T1000 (cell line): ENCODE data around the gene VPS18.

Experiments
- DNase-seq: peaks from one replicate; lab custom pipeline; 2025; ENCODE audit warnings: mixed read lengths; lab: John Stamatoyannopoulos, UW

The VPS18 gene

DNA sequence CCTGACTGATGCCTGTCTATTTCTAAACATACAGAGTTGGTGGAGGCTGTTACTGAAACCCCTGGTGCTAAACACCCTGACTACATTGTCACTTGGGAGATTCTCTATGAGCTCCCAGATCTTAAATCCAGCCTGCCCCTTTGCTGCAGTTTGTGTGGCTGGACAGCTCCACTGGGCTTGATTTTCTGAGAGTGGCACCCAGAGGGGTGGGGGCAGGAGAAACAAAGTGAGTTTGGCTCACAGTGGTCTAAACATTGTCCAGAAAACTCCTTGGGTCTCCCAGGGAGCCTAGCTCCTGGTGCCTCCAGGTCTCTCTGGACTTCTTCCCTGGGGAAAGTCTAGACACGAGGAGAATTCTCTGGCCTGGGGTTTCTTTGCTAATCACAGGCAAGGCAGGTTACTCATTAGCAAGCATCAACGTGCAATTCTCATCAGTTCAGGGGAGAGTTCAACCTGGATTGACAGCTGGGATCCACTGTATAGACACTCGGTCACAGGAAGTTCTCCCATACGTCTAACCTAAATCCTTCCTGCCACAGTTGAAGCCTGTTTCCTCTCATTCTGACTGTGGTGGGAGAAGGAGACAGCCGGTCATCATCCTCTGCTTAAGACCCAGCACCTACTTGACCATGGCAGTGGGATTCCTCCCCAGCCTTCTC, 27.8 kb downstream of the VPS18 start:
- no peak for DNase-seq

DNA sequence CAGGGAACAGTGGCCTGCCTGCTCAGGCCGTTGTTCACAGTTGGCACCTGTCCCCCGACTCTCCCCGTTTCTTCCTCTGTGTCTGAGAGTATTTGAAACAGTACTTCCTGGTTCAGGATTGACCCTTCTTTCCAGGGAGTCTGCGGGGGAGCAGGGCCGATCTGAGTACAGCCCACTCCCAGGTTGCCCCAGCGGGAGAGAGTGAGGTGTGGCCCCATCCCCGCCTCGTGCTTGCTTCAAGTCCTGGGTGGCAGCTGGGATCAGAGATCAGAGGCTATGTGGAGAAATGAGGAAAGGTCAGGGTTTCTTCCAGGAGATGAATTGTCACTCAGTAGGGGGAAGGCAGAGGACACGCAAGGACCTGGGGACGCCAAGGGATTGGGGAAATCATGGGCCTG, 28.4 kb downstream of the VPS18 start:
- DNase-seq = no peak

DNA sequence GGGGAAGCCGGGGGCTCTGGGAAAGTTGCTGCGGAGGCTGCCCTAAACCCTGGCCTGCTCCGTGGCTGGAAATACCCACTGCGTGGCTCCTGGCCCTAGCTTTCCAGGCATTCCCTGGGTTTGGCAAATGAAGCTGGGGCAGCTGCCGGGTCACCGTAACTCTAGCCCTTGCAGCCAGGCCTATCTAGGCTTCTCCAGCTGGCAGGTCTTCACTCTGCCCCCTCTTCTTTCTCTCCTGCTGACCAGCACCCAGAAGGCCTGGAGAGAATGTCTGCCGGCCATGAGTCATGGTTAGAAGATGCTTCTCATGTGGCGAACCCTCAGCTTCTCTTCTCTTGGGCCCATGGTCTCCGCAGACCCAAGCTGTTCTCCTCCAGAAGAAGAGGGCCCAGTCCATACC, 29.3 kb downstream of the VPS18 start:
- DNase-seq = no peak

DNA sequence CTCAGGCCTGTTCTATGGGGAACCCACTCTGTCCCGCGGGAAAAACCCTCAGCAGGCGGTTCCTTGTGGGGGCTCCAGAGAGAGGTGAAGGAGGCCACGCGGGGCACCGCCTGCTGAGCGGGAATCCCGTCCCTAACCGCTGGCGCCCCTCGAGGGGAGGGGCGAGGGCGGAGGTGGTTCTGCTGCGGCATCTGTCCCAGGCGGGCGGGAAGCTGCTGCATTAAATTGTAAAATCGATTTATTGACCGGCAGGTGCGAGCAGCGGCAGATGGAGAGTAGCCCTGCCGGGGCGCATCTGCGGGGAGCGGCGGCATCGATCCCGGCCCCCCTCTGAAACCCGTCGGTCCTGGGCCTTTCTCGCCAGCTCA, 31.2 kb downstream of the VPS18 start:
- DNase-seq = no peak

DNA sequence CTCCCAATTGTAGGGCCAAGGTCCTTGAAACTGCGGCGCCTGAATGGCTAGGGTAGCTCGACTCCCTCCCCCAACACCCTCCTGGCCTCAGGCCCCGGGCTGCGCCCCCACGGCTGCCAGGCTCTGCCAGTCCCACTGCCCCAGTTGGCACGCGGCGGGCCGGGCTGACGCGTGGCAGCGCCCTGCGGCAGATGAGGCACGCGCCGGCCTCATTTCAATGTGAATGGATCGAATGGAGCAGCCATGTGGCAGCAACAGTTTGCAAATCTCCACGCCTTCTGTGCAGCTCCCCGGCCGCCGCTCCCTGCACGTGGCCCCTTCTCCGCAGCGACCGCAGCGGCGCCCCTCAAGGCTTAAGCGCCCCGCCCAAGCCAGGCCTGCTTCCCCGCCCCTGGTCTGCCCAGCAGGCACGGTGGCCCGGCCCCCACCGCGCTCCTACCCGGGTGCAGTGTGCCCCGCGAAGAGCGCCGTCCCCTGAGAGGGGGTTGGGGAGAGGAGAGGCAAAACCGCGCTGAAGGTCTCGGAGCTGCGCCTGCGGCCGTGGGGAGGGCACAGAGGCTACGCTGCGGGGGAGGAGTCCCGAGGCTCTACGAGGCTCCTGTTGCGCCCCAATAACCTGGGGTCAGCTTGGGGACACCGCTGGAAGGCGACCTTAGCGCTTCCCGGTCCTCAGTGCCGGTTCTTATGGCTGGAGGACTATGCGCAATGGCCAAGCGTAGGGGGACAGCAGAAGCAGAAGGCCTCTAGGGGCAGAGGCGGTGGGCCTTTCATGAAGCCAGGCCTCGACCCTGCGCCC, 31.8 kb downstream of the VPS18 start:
- DNase-seq = no peak

DNA sequence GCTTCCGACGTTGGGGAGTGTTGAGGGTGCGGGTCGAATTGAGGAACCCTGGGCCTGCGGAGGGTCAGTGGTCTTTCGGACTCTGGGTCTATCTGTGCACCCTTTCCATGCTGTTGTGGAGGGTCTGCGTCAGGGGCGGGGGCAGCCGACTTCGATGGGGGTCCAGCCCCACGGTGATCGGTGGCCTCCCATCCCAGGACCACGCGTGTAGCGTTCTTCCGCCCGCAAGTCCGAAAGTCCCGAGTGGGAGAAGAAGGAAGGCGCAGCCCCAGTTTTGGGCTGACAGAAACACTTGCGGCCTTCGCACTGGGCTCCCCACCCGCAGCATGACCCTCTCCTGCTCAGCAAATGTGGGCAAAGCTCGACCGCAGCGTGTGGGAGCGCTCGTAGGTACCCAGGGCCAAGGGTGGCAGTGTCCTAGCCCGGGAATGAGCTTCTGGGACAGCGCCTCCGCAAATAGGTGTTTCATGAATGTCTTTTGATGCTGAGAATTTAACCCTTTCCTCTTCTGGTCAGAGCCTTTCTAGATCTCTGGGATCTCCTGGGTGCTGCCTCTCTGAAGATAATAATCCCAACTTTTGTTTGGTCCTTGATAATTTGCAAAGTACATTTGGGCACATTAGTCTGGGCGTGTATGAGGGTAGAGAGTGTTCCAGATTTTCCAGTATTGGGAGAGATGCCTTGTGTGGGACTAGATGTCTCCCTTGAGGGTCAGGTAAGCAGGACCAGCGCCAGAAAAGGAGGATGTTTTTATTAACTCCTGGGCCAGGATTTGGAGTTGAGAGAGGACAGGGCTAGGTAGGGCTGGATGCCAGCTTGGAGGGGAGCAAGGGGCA, 32.6 kb downstream of the VPS18 start:
- DNase-seq = no peak

DNA sequence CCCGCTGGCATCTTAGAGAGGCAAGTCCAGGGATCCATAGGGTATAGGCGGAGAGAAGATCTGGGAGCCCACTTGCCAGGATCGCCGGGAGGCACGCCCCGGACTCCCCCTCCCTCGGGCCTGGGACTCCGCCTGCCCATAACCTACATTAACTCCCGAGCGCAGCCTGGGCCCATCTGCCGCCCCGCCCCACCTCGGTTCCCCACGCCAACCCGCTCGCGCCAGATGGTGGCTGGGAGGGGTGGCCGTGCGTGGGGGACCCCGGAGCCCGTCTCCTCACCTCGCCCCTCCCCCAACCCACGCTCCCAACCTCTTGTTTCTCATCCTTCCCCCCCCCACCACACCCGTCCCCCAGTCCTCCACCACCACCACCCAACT, 33.2 kb downstream of the VPS18 start:
- DNase-seq = no peak

DNA sequence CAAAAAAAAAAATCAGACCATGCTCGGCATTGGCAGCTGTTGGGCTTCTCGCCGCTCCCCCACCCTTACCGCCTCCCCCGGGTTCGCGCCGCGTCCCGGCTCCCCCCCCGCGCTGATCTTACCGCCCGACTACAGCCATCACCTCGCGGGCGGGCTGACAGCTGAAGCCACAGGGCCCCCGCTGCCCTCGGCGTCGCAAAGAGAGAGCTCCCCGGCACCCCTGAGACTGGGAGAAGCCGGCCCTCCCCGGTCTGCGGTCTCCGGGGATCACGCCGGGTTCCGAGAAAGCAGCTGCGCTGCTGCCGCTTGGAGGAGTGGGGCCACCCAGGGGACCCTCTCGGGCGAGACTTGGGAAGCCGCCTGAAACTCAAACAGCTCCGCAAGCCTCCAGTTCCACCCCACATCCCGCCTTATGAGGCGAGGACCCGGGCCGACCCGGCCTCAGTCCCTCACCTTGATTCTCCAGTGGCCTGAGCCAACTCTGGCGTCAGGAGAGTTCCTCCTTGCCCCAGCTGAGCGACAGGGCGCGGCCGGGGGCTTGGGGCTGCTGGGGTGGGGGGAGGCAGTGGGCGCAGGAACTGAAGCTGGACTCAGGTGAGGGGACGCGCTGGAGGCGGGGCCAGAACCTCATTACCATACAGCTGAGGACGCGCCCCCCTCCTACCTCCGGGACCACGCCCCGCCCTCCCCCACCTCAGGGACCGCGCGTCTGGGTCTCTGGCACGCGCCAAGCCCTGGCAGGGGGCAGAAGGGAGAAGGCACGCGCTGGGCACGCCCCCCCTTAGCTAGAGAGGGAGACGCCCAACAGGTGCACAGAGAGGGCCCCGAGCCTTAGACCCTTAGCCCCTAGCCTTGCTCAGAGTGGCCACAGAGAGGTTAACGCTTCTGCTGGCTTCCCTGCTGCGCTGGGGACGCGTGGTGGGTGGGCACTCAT, 33.9 kb downstream of the VPS18 start:
- DNase-seq = no peak

DNA sequence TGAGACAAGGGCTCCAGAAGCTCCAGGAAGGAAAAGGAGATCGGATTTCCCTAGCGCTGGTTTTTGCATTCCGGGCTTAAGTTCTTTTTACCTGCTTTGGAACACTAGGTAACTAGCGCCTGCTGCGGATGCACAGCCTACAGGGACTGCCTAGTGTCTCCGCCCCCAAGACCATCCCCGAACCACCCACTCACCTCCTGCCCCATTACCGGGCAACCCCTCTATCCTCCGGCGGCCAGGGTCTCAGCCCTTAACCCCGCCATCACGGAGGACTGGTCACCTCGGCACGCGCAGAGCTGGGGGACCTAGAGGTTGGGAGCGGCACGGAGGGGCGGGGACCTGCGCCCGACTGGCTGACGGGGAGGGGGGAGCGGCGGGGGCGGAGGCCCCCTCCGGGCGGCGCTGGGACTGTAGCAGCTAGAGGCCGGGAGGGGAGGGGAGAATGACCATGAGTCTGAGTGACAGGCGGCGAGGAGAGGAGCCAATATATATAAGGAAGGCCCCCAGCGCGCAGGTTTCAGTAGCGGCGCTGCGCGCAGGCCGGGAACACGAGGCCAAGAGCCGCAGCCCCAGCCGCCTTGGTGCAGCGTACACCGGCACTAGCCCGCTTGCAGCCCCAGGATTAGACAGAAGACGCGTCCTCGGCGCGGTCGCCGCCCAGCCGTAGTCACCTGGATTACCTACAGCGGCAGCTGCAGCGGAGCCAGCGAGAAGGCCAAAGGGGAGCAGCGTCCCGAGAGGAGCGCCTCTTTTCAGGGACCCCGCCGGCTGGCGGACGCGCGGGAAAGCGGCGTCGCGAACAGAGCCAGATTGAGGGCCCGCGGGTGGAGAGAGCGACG, 34.8 kb downstream of the VPS18 start, which contains the start of gene DLL4:
DLL4 (plus strand) TSS at position 520 of the 839 bp plus-strand sequence. CDS start 329 bp downstream, outside the sequence.
- peak; percentile 24 for DNase-seq

DNA sequence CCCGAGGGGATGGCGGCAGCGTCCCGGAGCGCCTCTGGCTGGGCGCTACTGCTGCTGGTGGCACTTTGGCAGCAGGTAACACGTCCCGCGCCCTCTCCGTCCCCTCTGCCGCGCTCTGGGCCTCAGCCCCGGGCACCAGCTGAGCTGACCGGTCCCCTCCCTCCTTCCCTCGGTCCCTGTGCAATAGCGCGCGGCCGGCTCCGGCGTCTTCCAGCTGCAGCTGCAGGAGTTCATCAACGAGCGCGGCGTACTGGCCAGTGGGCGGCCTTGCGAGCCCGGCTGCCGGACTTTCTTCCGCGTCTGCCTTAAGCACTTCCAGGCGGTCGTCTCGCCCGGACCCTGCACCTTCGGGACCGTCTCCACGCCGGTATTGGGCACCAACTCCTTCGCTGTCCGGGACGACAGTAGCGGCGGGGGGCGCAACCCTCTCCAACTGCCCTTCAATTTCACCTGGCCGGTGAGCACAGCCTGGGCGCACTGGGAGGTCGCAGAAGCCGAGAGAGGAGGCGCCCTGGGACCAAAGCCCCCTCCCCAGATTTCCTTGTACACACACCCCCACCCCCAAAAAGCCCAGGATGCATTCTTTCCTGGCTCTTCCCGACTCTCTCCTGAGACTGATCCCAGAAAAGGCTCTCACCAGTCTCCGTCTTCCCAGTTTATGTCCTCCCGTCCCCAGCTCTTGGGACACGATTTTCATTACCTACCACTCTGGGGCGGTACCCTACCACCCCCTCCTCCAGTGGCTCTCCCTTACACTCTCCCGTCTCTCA, 35.6 kb downstream of the VPS18 start:
- no peak for DNase-seq

DNA sequence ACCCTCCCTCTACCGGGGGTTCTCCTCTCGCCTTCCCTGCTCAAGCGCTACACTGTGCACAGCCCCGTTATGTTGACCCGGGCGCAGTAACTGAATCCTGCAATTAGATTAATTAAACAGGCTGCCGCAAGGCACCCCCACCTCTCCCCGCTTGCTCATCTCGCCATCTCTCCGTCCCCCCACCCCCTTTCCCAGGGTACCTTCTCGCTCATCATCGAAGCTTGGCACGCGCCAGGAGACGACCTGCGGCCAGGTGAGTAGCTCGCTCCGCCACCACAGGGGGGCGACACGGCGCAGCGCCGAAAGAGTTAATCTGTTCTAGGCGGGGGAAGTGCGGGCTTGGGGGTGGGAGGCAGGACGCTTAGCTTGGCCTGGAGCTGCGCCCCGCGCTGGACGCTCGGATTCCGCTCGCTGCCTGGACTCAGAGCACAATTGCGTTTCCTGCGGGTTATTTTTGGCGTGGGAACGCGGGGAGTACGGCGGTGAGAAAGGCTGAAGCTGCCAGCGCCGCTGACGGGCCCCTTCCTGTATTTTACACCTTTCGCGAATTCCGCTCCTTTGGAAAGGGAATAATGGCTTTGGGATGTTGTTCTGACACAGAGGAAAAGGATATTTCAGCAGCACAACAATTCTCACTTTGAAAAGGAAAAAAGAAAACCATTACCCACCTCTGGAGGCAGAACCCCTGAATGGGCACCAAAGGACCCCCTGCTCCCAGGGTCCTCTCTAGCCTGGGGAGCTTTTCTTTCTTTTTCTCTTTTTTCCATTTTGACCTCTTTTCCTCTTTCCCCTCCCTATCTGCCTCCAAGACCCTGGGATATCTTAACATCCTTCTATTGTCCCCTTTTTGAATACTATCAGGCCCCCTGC, 36.4 kb downstream of the VPS18 start:
- DNase-seq = no peak

DNA sequence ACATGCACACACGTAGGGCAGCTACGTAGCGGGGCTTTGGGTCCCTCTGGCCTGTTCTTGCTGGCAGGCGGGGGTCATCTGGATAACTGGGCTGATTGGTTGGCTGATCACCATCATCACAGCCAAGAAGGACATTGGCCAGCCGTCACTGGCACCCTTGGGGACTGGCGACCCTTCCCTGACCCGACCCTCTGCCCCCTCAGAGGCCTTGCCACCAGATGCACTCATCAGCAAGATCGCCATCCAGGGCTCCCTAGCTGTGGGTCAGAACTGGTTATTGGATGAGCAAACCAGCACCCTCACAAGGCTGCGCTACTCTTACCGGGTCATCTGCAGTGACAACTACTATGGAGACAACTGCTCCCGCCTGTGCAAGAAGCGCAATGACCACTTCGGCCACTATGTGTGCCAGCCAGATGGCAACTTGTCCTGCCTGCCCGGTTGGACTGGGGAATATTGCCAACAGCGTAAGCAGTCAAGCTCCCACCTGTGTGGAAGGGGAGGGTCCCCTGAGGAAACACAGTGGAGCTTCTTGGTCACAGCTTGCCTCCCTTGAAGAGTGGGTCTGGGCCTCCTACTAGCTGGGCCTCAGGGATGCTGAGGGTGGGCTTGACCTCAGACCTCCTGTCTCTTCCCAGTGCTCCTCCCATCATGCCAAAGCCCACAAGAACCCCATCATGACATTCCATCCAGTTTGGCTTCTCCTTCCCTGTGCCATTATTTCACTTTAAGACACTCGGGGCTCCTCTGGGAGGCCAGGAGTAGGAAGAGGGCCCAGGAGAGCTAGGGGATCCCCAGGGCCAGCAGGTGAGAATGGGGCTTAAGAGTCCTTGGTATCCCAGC, 37.3 kb downstream of the VPS18 start:
- DNase-seq = no peak

DNA sequence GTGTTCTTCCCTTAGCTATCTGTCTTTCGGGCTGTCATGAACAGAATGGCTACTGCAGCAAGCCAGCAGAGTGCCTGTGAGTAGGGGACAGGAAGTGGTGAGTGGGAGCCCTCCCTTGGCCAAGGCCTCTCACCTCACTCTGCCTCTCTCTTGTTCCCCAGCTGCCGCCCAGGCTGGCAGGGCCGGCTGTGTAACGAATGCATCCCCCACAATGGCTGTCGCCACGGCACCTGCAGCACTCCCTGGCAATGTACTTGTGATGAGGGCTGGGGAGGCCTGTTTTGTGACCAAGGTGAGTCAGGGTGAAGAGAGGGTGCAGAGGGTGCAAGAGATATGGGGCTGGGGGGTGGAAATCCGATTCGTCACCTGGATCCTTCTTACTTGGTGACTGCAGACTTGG, 37.9 kb downstream of the VPS18 start:
- DNase-seq = no peak

DNA sequence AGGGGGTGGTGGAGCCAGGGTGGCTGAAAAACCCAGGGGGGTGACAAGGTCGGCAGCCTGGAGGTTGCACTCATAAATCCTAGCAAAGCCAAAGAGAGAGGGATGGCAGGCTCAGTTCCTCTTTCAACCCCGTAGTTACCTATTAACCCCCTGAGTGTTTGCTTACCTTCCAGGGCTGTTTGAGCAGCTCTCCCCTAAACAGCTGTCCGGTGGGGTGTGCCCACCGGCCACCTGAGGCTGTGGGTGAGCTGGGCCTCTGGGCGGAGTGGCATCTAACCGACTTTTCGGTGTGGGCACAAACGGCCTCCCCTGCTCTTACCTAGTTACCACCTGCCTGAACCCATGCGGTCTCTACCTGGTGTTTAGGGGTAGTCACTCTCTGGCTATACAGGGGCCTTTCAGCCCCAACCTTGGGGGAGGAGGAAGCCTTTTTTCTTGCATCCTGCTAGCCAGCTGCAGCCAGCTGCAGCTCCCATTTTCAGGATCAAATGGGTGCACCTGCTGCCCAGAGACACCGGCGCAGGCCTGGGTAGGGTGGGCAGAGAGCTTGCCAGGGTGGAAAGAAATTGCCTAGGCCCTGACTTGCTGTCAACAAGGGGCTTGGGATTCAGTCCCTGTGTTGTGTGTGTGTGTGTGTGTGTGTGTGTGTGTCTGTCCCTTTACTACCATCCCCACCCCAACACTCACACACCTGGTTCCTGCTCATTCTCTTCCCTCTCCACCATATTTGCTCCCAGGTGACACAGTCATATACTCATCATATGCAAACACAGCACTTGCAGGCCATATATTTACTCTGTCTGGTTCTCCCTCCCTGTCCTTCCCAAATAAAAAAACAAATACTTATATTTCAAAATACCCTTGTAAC, 38.6 kb downstream of the VPS18 start:
- no peak for DNase-seq

DNA sequence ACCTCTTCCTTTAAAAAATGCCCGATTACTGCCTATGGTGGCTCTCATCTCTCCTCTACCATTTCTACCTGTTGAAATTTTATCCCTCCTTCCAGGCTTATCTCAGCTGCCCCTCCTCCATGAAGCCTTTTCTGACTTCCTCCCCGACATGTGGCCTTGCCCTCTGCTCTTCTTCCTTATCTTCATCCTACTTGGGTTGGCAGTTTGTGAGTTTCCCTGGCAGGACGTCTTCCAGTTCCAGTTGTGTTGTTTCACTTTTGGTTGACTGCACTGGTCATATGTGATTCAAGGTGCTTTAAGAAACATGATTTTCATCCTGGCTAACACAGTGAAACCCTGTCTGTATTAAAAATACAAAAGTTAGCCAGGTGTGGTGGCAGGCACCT, 39.3 kb downstream of the VPS18 start:
- no peak for DNase-seq

DNA sequence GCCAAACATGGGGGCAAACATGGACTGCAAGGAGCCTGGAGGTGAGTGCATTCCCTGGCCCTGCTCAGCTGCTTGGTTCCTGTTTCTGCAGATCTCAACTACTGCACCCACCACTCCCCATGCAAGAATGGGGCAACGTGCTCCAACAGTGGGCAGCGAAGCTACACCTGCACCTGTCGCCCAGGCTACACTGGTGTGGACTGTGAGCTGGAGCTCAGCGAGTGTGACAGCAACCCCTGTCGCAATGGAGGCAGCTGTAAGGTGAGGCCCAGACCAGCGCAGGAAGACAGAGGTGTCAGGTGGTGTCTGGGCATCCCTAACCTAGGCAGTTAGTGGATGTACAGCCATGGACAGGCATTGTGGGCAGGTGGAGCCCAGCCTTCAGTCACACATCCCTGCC, 40.2 kb downstream of the VPS18 start:
- DNase-seq = no peak

DNA sequence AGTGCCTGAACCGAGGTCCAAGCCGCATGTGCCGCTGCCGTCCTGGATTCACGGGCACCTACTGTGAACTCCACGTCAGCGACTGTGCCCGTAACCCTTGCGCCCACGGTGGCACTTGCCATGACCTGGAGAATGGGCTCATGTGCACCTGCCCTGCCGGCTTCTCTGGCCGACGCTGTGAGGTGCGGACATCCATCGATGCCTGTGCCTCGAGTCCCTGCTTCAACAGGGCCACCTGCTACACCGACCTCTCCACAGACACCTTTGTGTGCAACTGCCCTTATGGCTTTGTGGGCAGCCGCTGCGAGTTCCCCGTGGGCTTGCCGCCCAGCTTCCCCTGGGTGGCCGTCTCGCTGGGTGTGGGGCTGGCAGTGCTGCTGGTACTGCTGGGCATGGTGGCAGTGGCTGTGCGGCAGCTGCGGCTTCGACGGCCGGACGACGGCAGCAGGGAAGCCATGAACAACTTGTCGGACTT, 42.0 kb downstream of the VPS18 start:
- DNase-seq = no peak
